Inflammatory macrophage treated with lipopolysaccharide for 1 hour (primary cell): ENCODE results near the gene CD33.

Experiments
- DNase-seq, 2 donors: peaks; one replicate each; pipeline ENCODE4 v3.0.0-alpha.2; 2020 to 2022

CD33 gene

DNA sequence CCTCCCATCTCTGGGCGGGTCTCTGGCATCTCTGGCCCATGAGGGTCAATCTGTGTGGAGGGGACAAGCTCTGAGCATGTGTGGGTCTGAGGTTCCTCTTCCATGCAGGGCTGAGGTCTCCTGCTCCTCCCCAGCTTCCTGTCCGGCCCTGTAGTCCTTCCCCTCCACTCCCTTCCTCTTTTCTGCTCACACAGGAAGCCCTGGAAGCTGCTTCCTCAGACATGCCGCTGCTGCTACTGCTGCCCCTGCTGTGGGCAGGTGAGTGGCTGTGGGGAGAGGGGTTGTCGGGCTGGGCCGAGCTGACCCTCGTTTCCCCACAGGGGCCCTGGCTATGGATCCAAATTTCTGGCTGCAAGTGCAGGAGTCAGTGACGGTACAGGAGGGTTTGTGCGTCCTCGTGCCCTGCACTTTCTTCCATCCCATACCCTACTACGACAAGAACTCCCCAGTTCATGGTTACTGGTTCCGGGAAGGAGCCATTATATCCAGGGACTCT is at the start of gene CD33:
Gene CD33, plus strand, starts transcription at position 183 of the 496 bp plus-strand sequence. Its CDS starts 39 bp downstream, at position 222.
- peak; percentile 69 to 77 for DNase-seq

DNA sequence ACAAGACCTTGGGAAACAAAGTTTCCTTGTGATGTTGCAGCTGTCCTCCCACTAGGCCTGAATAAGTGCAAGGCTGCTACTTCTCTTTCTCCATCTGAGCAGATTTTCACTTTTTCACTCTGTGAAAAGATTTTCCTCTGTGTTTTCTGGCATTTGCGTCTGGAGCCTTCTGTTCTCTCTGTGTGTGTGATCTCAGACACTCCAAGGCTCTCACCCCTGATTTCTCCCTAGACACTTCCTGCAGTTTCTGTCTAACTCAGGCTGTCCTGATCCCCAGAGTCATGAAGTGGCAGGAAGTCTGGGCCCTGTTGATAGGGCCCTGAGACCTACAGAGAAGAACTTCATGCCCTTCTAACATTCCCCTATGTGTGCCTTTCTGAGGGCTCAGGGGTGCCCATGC is 45.6 kb upstream of the CD33 start:
- DNase-seq = no peak

DNA sequence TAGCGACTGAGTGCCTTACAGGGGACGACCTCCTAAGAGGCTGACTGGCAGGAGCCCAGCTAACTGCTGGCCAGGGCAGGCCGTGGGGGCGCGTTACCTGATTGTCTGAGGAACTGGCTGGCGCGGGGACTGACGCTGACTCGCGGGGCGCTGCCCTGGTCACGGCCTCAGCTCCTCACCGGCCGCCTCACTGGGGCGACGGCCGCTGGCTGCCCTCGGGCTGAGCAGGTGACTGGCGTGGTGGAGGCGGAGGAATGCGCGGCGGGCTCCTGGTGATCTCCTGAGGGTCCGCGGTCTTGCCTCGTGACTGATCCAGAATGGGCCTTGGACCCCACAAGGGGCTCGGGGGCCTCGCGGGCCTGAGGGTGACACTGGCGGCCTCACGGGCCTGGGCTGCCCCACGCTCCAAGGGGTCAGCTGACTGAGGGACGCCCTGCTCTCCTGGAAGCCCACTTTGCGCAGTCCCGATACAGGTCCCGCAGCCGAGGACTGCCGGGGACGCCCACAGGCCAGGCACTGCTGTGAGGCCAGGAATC is 43.4 kb upstream of the CD33 start:
- no peak for DNase-seq

DNA sequence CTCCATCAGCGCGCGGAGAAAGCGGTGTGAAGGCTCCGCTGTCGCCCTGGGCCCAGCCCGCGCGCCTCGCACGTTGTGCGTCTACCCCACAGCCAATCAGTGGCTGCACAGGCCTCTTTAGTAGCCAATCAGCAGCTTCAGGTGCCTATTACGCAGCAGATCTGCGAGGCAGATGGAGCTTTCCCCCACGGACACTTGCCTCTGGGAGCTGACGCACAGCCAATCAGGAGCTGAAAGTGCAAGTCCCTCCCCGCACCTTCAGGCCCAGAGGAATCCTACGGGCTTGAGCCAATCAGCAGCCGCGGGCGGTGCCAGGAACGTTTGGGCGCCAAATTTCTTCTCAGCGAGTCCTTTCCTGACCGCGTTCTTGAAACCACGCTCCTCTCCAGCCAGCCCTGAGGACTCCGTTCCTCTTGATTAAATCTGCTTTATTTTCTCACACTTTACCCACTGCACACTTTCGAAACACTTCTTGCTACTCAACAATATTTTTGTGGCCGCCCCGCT is 42.9 kb upstream of the CD33 start:
- DNase-seq = no peak

DNA sequence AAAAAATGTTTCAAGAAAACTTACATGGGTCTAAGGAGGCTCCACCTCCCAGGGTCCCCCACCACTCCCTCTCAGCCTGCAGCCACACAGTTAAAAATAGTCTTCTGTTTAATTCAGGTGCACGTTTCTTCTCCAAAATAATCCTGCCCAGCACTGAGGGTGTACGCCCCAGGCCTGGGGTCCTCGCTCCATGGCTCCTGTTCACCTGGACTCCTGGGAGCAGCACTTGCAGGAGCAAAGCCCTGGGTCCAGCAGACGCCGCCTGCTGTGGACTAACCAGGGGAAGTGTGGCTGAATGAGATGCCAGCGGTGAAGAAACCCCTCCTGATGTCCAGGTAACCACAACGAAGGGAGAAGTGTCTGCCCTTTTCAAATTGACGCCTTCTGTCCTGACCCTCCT is 41.3 kb upstream of the CD33 start:
- no peak for DNase-seq

DNA sequence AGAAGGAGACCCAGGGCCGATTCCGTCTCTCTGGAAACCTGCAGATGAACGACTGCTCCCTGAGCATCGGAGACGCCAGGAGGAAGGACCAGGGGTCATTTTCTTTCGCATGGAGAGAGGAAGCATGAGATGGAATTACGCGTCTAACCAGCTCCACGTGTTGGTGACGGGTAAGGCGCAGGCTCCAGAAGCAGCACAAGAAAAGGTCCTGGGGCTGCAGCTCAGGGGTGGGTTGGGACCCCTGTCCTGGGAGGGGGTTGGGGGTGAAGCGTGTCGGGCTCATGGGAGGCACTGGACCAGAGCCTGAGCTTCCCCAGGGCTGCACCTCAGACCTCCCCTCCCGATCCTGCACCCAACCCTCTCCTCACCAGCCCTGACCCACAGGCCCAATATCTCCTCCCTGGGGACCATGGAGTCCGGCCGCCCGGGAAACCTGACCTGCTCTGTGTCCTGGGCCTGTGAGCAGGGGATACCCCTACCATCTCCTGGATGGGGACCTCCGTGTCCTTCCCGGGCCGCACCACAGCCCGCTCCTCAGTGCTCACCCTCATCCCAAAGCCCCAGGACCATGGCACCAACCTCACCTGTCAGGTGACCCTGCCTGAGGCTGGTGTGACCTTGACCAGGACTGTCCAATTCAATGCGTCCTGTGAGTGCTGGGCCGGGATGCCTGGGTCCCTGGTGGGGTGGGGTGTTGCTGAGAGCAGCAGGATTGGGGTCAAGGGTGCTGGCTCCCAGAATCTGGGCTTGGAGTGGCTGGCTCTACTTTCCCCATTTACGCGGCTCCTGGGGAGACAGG is 39.6 kb upstream of the CD33 start:
- no peak for DNase-seq

DNA sequence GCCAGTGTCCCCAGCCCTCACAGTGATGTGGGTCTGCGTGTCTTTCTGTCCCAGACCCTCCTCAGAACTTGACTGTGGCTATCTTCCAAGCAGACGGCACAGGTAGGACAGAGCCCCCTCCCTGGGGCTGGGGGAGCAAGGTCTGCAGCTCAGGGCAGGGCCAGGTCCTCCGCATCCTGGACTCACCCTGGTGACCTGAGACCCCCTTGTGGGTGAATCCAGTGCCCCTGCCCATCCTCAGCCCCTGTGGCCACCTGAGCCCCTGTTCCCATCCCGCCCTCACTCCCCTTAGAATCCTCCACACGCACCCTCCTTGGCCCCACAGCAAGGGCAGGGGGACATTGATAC is 39.0 kb upstream of the CD33 start:
- no peak for DNase-seq

DNA sequence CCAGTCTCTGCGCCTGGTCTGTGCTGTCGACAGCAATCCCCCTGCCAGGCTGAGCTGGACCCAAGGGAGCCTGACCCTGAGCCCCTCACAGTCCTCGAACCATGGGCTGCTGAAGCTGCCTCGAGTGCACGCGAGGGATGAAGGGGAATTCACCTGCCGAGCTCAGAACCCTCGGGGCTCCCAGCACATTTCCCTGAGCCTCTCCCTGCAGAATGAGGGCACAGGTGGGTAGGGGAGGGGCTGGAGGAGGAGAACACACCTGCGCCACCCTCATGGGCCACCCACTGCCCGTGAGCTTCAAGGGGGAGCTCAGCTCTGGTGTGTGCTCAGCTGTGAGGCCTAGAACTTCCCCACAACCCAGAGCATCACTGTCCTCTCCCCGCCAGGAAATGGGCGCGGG is 38.6 kb upstream of the CD33 start:
- DNase-seq = no peak

DNA sequence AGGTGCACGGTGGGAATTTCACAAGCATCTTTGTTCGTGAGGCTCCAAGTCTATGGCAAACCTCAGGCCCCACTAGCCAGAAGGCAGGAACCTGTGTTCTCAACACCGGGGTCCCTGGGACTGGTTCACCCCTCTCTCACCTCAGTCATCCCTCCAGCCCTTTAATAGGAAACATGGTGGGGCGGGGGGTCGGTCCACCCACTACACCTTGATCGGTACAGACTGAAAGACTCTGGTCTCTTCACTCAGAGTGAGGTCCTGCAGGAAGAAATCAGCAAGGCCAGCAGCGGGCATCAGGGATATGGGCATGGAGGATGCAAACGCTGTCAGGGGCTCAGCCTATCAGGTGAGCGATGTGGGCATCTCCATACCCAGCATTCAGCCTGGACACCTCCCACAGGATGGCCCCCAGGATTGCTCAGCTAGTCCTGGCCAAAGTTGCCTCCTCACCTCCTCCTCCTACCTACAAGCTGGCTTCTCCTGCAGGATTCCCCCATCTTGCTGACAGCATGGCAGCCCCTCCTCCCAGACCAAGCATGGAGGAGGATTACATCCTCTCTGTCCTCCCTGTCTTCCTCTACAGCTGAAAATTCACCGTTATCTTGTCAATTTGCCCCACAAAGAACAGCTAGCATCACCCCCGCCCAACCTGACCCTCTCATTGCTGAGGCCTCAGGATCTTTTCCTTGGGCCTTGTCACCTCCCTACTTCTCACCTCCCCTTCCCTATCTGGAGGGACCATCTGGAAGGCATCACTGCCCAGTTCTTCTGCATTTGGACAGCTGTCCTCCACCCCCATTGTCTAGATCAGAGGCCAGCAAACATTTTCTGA is 37.3 kb upstream of the CD33 start:
- DNase-seq = no peak

DNA sequence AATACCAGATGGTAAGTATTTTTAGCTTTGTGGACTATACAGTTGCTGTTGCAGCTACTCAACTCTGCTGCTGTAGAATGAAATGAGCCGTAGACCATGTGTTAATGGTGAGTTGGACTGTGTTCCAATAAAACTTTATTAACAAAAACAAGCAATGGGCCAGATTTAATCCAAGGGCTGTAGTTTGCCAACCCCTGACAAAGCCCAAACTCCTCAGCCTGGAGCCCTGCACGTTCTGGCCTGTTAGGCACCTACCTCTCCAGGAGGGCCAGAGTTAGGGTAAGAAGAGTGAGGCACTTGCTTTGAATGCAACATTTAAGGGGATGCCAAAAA is 36.7 kb upstream of the CD33 start:
- no peak for DNase-seq

DNA sequence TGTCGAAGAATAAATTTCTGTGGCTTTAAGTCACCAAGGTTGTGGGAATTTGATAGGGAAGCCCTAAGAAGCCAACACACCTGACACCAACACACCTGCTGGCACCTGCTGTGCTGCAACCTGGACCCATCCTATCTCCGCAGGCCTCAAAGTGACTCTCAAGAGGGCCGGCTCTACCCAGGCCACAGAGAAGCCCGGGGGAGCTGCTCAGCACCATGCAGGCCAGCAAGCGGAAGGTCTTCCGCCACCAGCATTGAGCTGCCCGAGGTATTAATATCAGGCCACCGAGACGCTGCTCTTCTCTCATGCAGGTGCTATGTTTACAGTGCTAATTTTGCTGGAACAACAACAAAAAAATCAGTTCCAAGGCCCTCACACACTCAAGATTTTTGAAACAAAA is 32.2 kb upstream of the CD33 start:
- DNase-seq = no peak

DNA sequence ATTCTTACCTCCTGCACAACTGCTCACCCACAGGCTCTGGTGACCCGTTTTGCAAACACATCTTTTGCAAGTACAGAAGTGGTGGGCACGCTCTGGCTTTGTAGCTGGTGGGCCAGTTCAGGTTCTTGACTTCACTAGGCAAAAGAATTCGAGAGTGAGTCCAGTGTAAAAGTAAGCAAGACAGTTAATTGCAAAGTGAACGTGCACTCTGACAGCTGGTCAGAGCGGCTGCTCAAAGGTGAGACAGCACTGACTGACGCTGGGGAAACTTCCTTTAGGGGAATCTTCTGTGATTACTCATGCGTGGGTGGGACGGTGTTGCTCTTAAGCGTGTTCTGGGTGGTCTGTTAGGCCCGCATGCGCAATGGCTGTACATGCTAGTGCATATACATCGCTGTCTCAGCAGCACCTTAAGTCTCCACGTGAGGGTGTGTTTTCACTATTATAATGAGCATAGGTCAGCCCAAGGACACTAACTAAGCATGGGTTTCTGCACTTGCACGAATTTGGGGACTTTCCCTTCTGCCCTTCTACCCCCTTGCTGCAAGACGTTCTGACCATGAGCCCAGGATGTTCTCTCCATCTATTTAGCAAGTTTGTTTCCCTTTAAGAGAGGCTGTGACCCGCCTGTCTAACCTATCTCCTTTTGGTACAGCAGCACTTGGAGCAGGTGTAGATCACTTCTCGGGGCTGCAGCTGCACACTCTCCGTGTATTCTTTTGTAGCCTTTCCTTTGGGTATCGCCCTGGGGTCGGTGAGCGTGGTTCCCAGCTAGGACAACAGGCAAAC is 30.2 kb upstream of the CD33 start:
- no peak for DNase-seq

DNA sequence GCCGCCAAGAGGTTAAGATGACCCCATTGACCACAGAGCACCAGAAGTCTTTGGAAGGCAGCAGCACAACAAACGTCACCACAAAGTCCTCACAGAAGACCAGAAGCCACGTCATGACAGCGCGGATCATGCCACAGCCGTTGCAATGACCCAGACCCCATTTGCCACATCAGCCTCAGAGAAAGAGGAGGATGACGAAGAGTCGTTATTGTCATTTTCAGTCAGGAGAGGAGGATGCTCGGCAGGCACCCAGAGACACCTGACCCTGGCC is 29.6 kb upstream of the CD33 start:
- no peak for DNase-seq

DNA sequence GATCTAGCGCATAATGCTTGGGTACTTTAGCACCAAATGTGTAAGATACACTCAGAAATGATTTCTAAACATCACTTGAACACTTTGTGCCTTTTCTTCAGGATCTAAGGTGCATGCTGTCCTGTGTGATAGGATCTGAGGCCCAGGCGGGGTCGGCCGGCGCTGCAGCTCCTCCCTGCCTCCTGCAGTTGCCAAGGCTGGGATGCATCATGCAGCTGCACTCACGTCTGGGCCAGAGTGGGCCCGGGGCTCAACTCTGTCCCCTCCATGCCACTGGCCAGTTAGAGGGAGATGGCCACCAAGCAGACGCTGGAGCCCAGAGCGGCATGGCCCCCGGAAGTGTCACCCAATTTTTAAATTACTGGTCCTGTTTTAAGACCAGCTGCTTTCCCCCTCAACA is 29.3 kb upstream of the CD33 start:
- no peak for DNase-seq

DNA sequence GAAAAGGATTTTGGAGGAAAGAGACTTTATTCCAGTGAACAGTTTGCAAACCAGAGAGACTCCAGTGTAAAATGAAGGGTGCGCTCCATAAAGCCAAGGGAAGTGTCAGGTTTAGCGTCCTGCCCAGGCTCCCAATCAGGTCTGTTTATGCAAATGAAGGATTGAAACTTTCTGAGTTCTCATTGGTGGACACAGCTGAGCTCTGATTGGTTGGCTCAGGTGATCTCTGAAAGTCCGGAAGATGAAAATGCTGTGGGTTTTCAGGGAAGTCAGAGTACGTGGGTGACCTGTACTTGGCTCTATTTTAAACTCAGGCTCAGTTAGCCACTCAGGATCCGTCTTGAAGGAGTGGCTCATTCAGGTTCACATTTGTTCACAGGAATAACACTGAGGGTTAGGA is 28.7 kb upstream of the CD33 start:
- DNase-seq = no peak

DNA sequence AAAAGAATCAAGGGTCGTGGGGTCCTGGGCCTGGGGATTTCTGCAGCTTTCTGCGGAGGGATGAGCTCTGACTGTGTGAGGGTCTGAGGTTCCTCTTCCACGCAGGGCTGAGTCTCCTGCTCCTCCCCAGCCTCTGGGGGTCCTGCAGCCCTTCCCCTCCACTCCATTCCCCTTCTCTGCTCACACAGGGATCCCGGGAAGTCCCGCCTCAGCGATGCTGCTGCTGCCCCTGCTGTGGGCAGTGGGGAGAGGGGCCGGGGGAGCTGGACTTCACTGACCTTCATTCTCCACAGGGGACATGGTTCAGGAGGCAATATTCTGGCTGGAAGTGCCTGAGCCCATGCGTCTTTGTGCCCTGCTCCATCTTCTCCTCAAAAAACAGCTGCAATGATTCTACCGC is 26.2 kb upstream of the CD33 start:
- no peak for DNase-seq

DNA sequence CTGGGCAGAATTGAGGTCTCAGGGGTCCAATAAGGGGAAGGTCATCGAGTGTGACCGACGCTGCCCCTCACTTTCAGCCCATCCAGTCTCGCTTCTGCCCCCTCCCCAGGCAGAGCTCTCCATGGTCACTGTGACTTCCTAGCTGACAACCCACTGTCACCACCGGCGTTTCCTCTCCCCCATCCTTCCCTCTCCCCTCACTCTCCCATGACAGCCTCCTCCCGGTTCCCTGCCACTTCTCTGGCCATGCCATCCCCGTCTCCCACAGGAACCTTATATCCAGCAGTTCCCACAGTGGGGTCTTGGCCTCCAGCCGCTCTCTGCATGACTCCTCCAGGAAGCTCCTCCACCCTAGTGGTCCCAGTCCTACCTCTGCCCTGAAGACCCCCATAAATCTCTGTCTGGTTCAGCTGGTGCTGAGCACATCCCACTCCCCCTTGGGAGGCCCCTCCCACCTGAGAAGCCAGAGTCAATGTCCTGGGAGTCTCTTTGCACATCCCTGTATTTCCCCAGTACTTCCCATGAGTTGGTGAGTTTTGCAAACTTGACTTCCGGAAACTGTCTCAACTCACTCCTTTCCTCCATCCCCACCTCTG is 24.7 kb upstream of the CD33 start:
- no peak for DNase-seq

DNA sequence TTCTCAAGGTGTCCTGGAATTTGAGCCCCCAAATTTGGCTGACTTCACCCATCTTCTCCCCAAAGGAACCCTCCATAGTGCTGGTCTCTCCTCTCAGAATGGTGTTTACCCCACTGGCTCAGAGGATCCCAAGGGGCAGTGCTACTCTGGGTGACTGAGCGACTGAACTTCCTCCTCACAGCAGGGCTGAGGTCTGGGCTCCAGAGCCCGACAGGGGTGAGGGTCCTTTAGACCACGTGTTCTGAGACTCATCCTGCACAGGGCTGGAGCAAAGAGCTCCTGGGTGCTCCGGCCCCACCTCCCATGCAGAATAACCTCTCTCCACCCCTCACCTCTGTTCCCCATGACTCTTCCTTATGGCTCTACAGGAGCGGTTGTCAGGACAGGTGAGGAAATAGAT is 23.2 kb upstream of the CD33 start:
- DNase-seq = no peak

DNA sequence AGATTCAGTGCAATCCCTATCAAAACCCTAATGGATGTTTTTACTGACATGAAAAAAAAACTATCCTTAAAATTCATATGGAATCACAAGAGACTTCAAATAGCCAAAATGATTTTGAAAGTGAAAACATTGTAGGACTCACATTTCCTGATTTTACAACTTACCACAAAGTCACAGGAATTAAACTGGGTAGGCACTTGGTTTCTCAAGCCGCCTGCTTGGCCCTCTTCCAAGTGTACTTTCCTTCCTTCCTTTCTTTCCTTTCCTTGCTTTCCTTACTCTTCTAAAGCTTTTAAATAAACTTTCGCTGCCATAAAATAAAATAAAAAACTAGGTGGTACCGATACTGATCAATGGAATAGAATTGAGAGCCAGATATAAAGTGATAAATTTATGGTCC is 21.0 kb upstream of the CD33 start:
- DNase-seq = peak; percentile 51 to 64

DNA sequence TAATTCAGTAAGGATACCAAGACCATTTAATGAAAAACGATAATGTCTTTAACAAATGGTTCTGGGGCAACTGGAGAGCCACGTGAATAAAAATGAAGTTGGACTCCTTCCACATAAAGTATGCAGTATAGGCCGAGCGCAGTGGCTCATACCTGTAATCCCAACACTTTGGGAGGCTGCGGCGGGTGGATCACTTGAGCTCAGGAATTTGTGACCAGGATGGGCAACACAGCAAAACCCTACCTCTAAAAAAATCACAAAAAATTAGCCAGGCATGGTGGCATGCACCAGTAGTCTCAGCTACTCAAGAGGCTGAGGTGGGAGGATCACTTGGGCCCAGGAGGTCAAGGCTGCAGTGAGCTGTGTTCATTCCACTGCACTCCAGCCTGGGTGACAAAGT is 20.6 kb upstream of the CD33 start:
- DNase-seq = no peak

DNA sequence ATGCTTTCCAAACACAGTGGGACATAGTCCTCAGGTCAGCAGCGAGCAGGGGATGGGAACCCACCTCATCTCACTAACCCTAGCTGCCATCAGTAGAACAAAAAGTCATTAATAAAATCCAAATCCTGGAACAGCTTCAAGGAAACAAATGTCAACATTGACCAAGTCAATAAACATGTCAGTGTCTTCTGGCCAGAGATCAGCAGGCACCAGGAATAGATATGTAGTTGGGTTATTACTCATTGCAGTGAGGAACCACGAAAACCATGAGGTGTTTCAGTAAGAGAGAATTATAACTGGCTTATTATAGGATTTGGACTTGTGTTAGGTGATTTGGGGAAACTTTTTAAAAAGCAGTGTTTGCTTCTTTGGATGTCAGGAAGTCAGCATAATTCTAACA is 17.1 kb upstream of the CD33 start:
- DNase-seq = no peak

DNA sequence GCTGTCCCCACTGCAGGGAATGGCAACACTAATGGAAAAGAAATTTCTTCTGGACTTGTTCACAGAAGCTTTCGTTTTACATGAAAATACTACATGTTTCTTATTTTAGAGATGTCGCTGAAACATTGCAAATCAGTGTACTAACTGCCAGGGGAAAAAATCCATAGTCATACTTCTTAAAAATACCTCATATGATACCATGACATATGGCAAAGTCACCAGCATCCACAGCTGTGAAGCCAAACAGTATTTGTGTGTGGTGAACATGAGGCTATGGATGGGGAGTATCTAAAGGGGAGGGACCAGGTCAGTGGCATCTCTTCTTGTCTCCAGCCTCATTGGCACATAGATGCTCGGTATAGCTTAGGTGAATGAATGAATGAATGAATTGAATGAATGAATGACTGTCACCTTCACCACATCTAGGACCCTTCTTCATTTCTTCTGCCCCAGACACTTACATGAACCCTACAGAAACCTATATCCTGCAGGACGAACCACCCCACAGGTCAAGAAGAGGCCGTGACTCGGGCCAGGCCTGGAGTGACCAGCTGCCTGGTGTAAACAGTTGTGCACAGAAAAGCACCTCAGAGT is 14.6 kb upstream of the CD33 start:
- DNase-seq = no peak
